WERI-Rb-1 (cell line): ENCODE measurements around the gene ZNF282.
"Not testable (repeated sequence)": the region's sequence is repeated elsewhere in the genome, so short reads cannot be mapped to it uniquely, and the experiment has no call there.

ENCODE experiments used
- DNase-seq: peaks from one replicate; pipeline ENCODE4 v3.0.0-alpha.2; 2020
- H3K27ac ChIP-seq: fragments of 250-450 bp; sonication (Bioruptor Pico); 2 replicates; pipeline ENCODE4 v1.5.1; 2020; ENCODE audit warnings: mild to moderate bottlenecking, moderate library complexity
- H3K27me3 ChIP-seq: fragments of 250-450 bp; sonication (Bioruptor Pico); 2 replicates; pipeline ENCODE4 v1.5.1; 2021; ENCODE audit warnings: mild to moderate bottlenecking, low read depth, moderate library complexity; ENCODE audit not compliant: insufficient read depth, severe bottlenecking
- H3K36me3 ChIP-seq: fragments of 250-450 bp; sonication (Bioruptor Pico); 2 replicates; pipeline ENCODE4 v1.5.1; 2020; ENCODE audit warnings: mild to moderate bottlenecking, moderate library complexity
- H3K4me3 ChIP-seq: 2 replicates; pipeline ENCODE4 v1.5.1; 2011; ENCODE audit warnings: low read depth, mild to moderate bottlenecking, control low read depth, low read length
- H3K9me3 ChIP-seq: fragments of 250-450 bp; sonication (Bioruptor Pico); 2 replicates; pipeline ENCODE4 v1.5.1; 2021; ENCODE audit warnings: mild to moderate bottlenecking, moderate library complexity; ENCODE audit not compliant: severe bottlenecking
- TF ChIP-seq, protein P1 (sequence below): IDR thresholded peaks from 2 replicates; pipeline ENCODE4 v1.5.1; 2011; ENCODE audit warnings: low read depth, mild to moderate bottlenecking, control low read depth, inconsistent platforms, low read length

ZNF282 gene

DNA sequence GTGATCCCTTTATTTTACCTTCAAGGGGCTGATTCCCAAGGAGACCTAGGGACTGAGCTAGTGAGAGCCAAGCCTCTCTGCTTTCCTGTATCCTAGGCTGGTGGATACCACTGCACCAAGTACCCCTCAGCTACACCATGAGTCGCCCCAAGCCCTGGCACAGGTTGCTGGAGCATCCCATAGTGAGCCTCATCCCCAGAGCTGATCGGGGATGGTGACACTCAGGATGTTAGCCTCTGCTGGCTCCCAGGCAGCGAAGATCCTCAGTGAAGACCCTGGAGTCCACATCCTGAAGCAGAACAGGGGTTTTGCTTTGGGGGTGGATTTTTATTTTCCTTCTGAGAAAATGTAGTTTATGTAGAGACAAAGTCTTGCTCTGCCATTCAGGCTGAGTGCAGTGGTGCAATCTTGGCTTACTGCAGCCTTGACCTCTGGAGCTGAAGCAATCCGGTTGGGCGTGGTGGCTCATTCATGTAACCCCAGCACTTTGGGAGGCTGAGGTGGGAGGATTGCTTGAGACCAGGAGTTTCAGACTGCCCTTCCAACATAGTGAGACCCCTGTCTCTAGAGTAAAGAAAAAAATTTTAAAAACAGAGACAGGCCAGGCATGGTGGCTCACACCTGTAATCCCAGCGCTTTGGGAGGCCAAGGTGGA, 31.6 kb downstream of the ZNF282 start:
- TF ChIP-seq, protein P1, sequence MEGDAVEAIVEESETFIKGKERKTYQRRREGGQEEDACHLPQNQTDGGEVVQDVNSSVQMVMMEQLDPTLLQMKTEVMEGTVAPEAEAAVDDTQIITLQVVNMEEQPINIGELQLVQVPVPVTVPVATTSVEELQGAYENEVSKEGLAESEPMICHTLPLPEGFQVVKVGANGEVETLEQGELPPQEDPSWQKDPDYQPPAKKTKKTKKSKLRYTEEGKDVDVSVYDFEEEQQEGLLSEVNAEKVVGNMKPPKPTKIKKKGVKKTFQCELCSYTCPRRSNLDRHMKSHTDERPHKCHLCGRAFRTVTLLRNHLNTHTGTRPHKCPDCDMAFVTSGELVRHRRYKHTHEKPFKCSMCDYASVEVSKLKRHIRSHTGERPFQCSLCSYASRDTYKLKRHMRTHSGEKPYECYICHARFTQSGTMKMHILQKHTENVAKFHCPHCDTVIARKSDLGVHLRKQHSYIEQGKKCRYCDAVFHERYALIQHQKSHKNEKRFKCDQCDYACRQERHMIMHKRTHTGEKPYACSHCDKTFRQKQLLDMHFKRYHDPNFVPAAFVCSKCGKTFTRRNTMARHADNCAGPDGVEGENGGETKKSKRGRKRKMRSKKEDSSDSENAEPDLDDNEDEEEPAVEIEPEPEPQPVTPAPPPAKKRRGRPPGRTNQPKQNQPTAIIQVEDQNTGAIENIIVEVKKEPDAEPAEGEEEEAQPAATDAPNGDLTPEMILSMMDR, result no peak
- Histone ChIP-seq H3K27ac (no peak overlapping the region), H3K36me3 (peaks cover 21% of the 10 kb centered on the region)

DNA sequence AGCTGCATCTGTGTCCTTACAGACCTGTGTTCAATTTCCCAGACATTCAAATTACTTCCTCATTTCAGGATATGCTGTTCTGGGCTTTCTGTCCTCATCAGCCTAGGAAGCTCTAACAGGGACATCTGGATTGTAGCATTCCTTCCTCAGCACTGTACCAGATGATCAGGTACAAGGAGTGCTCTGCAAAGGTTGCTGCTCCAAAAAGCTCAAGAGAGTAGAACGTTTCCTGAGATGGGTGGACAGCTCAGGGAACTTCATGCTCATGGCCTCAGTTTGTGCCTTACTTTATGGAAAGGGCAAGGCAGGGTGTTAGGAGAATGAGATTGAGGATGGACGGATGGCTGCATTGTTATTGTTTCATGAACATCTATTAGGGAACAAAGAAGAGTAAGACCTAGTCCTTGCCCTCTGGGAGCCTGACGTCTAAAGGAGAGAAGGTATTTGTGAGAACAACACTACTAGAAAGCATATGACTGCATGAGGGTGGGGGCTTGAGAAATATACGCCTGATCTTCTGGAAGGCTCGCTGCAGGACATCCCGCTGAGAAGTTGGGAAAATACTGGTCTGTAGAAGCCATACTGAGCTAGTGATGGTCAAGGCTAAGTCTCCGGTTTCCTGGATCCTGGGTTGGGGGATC, 33.6 kb downstream of the ZNF282 start:
- H3K9me3 ChIP-seq, result no peaks in the 10 kb centered on the region
- no peak for DNase-seq
- H3K27ac ChIP-seq, result no peak overlapping the region
- peaks cover 16% of the 10 kb centered on the region for H3K36me3 ChIP-seq
- no peaks in the 10 kb centered on the region for H3K27me3 ChIP-seq
- TF ChIP-seq, protein P1, result no peak
- H3K4me3 ChIP-seq, result no peak overlapping the region

More for the DNA sequence above, 31.6 kb downstream of the ZNF282 start:
- H3K27me3 ChIP-seq, result no peaks in the 10 kb centered on the region
- H3K9me3 ChIP-seq, result no peaks in the 10 kb centered on the region
- no peak for DNase-seq
- H3K4me3 ChIP-seq, result no peak overlapping the region

DNA sequence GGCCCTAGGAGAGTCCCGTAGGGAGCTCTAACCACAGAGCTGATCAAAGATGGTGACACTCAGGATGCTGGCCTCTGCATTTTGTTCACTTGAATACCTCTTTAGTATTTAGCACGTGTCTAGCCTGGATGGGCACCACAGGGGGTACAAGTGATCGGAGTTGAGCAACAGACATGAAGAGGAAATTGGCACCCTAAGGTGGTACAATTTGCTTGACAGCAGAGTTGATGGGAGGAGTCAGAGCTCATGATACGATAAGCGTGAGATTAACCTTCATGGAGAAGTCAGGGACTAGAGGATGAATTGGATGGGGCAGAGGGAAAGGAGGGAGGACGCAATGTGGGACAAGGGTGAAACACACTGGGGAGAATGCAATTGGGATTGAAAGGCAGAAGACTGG, 34.2 kb downstream of the ZNF282 start:
- TF ChIP-seq, protein P1, result no peak
- Histone ChIP-seq H3K4me3 (no peak overlapping the region), H3K9me3 (no peaks in the 10 kb centered on the region), H3K36me3 (peaks cover 13% of the 10 kb centered on the region), H3K27me3 (no peaks in the 10 kb centered on the region), H3K27ac (no peak overlapping the region)
- DNase-seq, result no peak

DNA sequence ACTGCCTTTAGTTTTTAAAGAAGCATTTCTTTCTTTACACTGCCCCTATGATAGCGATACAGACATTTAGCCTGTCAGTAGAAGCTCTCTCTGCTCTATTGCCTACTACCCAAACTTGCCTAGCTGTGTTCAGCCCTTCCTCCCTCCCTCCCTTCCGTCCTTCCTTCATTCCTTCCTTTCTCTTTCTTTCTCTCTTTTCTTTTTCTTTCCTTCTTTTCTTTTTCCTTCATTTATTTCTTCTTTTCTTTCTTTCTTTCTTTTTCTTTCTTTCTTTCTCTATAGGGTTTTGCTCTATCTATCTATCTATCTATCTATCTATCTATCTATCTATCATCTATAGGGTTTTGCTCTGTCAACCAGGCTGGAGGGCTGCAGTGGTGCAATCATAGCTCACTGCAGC, 37.0 kb downstream of the ZNF282 start:
- Histone ChIP-seq H3K27me3 (no peaks in the 10 kb centered on the region), H3K36me3 (no peaks in the 10 kb centered on the region), H3K4me3 (no peak overlapping the region), H3K27ac (no peak overlapping the region), H3K9me3 (no peaks in the 10 kb centered on the region)
- no peak for DNase-seq
- TF ChIP-seq, protein P1, result no peak

DNA sequence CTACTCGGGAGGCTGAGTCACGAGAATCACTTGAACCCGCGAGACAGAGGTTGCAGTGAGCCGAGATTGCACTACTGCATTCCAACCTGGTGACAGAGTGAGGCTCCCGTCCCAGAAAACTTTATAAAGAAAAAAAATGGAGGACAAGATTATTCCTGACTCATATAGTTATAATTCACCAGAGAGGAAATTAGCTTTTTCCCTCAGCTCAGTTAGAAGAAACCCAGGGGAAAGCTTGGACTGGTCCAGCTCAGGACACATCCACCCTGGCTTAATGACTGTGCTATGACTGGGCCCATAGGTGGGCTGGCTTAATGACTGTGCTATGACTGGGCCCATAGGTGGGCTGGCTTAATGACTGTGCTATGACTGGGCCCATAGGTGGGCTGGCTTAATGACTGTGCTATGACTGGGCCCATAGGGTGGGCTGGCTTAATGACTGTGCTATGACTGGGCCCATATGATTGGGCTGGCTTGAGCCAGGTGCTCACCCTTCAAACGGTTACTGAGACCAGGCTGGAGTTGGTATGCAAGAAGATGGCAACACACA, 38.4 kb downstream of the ZNF282 start:
- not testable (repeated sequence) for H3K27me3 ChIP-seq, H3K27ac ChIP-seq, DNase-seq, H3K36me3 ChIP-seq, H3K9me3 ChIP-seq, H3K4me3 ChIP-seq

DNA sequence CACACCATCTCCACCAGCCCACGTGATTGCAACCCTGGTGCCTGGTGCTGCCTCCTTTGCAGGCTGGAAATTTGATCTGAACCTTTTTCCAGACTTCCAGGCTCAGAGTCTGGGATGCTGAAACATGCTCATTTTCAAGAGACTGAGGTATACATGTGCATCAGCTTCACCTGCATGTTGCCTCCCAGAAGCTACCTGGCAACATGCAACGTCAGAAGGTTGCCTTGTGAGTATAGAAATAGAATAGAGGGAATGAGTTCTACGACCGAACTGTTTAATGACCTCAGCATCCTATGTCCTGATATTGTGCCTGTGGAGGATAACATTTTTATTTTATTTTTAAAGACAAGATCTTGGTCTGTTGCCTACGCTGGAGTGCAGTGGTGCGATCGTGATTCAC, 42.2 kb downstream of the ZNF282 start:
- Histone ChIP-seq H3K27me3 (no peaks in the 10 kb centered on the region), H3K27ac (no peak overlapping the region), H3K36me3 (peaks cover 3% of the 10 kb centered on the region; the same call in 1 of the 2 replicates), H3K9me3 (no peaks in the 10 kb centered on the region), H3K4me3 (no peak overlapping the region)
- TF ChIP-seq, protein P1, result no peak
- no peak for DNase-seq
